GM19468 (cell line): ENCODE results near the gene STYXL2.

Source experiments
- ATAC-seq: cut with Tn5 transposase; IDR thresholded peaks from one replicate; pipeline ENCODE4 v1.9.1; 2021; ENCODE audit warnings: mild to moderate bottlenecking, moderate library complexity, moderate number of reproducible peaks; ENCODE audit not compliant: unreplicated experiment; ENCODE audit errors: extremely low read depth

STYXL2 gene

GRCh38 chr1:167077128-167077867 is 16.6 kb upstream of the STYXL2 start:
- no peak for ATAC-seq

- no peak for ATAC-seq
Observed at GRCh38 chr1:167077868-167078210, 16.0 kb upstream of the STYXL2 start.

- no peak for ATAC-seq
Observed at GRCh38 chr1:167081594-167082156, 12.2 kb upstream of the STYXL2 start.

- ATAC-seq, result no peak
Observed at GRCh38 chr1:167082511-167083027, 11.3 kb upstream of the STYXL2 start.

- ATAC-seq, result no peak
Observed at GRCh38 chr1:167083066-167083665, 10.7 kb upstream of the STYXL2 start.

- no peak for ATAC-seq
Observed at GRCh38 chr1:167083871-167084270, 10.0 kb upstream of the STYXL2 start.

GRCh38 chr1:167084757-167085156 is 9.1 kb upstream of the STYXL2 start:
- ATAC-seq, result no peak

GRCh38 chr1:167086033-167086432 is 7.8 kb upstream of the STYXL2 start:
- no peak for ATAC-seq

GRCh38 chr1:167086768-167087167 is 7.1 kb upstream of the STYXL2 start:
- ATAC-seq, result no peak

- ATAC-seq, result no peak
Observed at GRCh38 chr1:167088746-167089417, 5.0 kb upstream of the STYXL2 start.

- no peak for ATAC-seq
Observed at GRCh38 chr1:167089939-167090313, 3.9 kb upstream of the STYXL2 start.

GRCh38 chr1:167090314-167090942 is 3.4 kb upstream of the STYXL2 start, which contains the start of gene GPA33:
Gene GPA33 (minus strand): TSS chr1:167090377. CDS start chr1:167090287, 90 bp downstream.
- ATAC-seq, result no peak

GRCh38 chr1:167092653-167093052 is 1.2 kb upstream of the STYXL2 start:
- no peak for ATAC-seq

GRCh38 chr1:167094690-167095089 is 815 bp downstream of the STYXL2 start:
- no peak for ATAC-seq

GRCh38 chr1:167095368-167095767 is 1.5 kb downstream of the STYXL2 start:
- no peak for ATAC-seq

GRCh38 chr1:167099851-167100250 is 6.0 kb downstream of the STYXL2 start:
- ATAC-seq, result no peak

GRCh38 chr1:167100730-167101129 is 6.9 kb downstream of the STYXL2 start:
- no peak for ATAC-seq

GRCh38 chr1:167101754-167102153 is 7.9 kb downstream of the STYXL2 start:
- ATAC-seq, result no peak

- no peak for ATAC-seq
Observed at GRCh38 chr1:167102906-167103573, 9.2 kb downstream of the STYXL2 start.

- ATAC-seq, result no peak
Observed at GRCh38 chr1:167104256-167104633, 10.4 kb downstream of the STYXL2 start.
